GM12875 (cell line): Measurements from ENCODE around the gene KHSRP.

Source experiments
- H3K4me3 ChIP-seq: one replicate; pipeline ENCODE4 v1.5.1; 2011; ENCODE audit warnings: low read depth, low read length, control low read depth
- TF ChIP-seq, protein P1 (sequence below): IDR thresholded peaks from 2 replicates; pipeline ENCODE4 v1.5.1; 2011; ENCODE audit warnings: low read depth, mild to moderate bottlenecking, control low read depth, inconsistent platforms, low read length, moderate library complexity, borderline replicate concordance; ENCODE audit not compliant: insufficient read depth

The KHSRP gene

DNA sequence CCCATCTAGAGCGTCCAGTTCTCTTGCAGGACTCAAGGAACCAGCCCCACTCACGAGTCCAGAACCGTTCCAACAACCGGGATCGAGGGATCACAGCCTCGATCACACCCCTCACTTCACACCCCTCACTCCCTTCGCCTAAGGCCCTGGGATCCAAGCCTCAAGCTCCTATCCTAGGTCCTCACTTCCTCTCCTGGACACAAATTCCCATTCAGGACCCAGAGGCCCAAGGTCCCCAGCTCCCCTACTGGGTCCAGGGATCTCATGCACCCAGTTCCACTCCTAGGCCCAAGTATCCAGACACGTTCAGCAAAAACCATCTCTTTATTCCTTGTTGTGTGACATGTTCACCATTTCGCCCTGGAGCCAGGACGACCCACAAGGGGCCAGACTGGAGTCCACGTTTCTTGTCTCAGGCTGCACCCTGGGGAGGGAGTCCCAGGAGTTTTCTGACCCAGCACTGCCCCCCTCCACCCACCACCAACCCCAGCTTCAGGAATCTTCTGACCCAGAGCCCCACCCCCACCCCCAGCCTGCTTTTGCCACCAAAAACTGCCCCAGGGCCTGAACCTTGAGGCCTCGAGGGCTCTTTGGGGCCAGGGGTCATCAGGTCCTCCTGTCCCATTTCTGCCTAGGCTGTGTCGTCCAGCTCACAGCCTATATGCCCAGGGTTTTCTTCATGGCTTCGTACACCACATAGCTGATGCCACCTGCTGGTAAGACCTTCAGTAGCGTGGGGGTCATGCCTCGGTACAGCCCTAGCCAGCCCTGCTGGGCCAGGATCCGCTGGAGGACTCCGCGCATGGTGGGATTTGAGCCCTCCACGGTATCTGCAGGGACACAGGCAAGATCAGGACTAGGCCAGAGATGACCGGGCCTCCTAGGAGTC, 1.4 kb upstream of the KHSRP start:
- peak overlapping the region; percentile 37 for H3K4me3 ChIP-seq
- TF ChIP-seq, protein P1, sequence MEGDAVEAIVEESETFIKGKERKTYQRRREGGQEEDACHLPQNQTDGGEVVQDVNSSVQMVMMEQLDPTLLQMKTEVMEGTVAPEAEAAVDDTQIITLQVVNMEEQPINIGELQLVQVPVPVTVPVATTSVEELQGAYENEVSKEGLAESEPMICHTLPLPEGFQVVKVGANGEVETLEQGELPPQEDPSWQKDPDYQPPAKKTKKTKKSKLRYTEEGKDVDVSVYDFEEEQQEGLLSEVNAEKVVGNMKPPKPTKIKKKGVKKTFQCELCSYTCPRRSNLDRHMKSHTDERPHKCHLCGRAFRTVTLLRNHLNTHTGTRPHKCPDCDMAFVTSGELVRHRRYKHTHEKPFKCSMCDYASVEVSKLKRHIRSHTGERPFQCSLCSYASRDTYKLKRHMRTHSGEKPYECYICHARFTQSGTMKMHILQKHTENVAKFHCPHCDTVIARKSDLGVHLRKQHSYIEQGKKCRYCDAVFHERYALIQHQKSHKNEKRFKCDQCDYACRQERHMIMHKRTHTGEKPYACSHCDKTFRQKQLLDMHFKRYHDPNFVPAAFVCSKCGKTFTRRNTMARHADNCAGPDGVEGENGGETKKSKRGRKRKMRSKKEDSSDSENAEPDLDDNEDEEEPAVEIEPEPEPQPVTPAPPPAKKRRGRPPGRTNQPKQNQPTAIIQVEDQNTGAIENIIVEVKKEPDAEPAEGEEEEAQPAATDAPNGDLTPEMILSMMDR: no peak

DNA sequence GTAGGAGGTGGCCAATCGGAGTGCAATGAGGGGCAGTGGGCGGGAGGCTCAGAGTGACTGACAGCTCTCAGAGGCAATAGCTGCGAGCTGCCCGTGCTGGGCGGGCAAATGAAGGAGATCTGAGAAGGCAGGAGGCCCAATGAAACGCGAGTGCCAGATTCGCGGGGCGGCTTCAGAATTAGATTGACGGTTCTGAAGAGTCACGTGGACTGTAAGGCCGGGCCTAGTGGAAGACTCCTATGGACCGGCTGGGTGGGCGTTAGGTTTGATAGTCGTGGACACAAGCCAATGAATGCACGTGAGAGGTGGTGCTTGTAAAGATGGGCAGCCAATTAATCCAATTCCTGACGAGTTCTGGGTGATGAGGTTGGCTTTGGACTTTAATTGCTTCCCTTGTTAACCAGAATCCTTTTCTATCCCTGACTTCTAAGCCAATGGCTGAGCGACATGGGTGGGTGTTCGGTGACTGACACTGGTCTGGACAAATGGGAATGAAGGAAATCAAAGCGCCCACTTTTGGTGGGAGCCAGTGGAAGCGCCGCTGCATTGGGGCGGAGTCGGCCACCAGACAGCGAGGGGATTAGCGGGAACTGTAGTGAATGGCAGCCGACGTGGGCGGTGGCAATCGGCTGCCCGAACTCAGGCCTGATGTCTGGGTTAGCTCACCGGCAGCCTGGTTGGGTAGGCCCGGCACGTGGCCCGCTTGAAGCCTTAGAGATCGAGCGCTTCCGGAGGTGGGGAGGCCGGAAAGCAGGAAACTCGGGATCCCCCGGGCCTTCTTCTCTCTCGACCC, 524 bp upstream of the KHSRP start:
- TF ChIP-seq, protein P1: no peak
- H3K4me3 ChIP-seq: peak overlapping the region; percentile 37

DNA sequence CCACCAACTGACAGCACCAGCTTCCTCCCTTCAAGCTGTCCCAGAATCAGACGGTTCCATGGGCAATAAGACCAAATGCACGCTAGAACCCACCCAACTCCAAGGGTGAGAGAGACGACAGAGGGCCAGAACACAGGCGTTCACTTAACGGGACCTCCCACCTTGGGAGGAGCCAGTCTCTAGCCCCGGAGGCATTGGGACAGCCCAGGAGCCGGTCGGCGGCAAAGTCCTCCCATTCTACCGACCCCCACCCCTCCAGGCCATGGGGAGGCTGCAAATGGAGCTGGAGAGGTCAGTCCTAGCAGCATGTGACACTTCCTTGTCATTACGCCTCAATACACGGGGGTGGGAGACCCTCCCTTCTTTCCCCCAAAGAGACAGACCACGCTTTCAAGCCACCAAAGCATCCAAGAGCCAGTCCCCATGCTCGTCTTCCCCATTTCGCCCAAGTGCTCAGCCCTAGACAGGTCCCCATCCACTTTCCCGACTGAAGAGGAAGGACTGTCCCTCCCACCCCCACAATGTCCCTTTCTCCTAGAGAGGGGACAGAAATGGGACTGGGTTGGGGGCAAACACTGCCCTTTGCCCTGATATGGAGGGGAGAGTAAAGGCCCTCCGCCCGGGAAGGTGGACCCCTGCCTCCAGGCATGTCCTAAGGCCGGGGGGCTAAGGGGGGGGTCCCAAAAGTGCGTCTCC, 964 bp downstream of the KHSRP start:
- H3K4me3 ChIP-seq: peak overlapping the region; percentile 91
- TF ChIP-seq, protein P1: no peak

DNA sequence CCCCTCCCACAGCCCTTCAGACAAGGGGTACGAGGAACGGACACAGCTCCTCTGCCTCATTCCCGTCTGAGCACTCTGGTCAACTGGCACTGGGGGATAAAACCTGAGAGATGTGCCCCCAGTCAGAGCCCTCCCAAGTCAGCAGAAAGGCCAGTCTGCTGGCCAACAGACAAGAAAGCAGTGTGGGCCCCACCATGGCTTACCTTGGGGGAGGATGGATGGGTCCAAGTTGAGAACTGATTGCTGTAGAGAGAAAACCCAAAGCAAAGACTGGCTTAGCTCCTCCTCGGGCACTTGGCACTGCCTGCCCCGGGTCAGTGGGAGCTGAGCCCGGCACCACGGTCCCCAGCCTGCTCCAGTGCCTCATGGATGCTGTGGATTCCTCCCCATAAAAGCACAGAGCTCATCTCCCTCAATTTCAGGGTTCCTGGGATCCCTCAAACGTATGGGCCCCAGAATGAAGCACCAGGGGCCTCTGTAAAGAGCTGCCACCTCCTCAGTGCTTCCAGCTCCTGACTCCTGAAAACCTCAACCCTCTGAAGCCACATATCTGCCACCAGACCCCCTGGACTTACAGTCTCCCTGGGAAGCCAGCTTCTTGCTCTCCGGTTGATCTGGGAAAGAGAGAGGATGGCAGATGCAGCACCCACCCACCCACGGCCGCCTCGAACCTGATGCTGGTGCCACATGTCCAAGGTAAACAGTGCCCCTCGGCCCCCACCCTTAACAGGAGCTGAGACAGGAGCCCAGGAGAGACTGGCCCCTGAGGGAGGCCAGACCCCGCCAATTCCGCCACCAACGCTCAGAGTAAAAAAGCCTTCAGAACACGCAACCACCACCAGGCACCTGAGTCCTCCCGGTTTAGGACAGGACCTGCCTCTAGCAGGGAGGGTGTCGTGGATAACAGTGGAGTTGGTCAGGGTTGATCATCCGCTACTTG, 3.3 kb downstream of the KHSRP start:
- H3K4me3 ChIP-seq: no peak overlapping the region
- TF ChIP-seq, protein P1: no peak

DNA sequence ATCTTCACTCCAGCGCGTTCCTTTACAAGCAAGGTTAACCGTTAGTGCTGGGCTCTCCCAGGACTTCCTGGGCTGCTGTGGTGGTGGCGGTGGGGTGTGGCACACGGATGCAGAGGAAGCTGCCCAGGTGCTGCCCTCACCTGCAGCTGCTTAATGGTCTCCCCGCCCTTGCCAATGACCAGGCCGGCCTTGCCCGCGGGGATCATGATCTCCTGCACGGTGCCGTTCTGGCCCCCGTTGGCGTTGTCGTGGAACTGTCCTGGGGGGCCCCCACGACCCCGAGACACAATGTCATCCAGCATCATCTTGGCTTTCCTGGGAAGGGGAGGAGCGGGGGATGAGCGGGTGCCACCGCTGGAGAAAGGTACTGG, 6.1 kb downstream of the KHSRP start:
- H3K4me3 ChIP-seq: no peak overlapping the region
- TF ChIP-seq, protein P1: no peak
